CD8-positive, alpha-beta memory T cell (primary cell): ENCODE measurements around the gene RTL5. TPM values are rescaled to one million over a fixed set of nuclear protein-coding genes. Genes with fewer than 3 reads are reported as not detected.
A peak's percentile ranks its signal among the peaks of the same experiment; 100 is the strongest.

ENCODE experiments used
- CTCF ChIA-PET: fragments of 350-600 bp; sonication (Branson Sonifier 250); formaldehyde crosslinking; loops from one replicate; lab custom pipeline; 2021; ENCODE audit warnings: antibody characterized with exemption; lab: Charles Lee
- POLR2A ChIA-PET: fragments of 350-600 bp; sonication (Branson Sonifier 250); formaldehyde crosslinking; loops from one replicate; lab custom pipeline; 2021; ENCODE audit warnings: antibody characterized with exemption; lab: Charles Lee
- DNase-seq, 5 donors: peaks; one replicate each; pipeline versions ENCODE4 v3.0.0 to v3.0.0-alpha.2; 2020 to 2022; ENCODE audit warnings: mixed read lengths in 1 of 5
- H3K27ac ChIP-seq: one replicate; pipeline ENCODE4 v1.7.0; 2013; ENCODE audit warnings: low read depth, mild to moderate bottlenecking, low read length, moderate library complexity
- H3K27me3 ChIP-seq: 2 replicates; pipeline ENCODE4 v1.7.0; 2013; ENCODE audit warnings: low read length, mild to moderate bottlenecking; ENCODE audit not compliant: insufficient read depth, poor library complexity, severe bottlenecking
- H3K36me3 ChIP-seq: 2 replicates; pipeline ENCODE4 v1.7.0; 2013; ENCODE audit warnings: mild to moderate bottlenecking, low read length, moderate library complexity; ENCODE audit not compliant: insufficient read depth
- H3K4me1 ChIP-seq: 2 replicates; pipeline ENCODE4 v1.7.0; 2013; ENCODE audit warnings: mild to moderate bottlenecking, low read length, moderate library complexity; ENCODE audit not compliant: insufficient read depth
- H3K4me3 ChIP-seq: 2 replicates; pipeline ENCODE4 v1.7.0; 2013; ENCODE audit warnings: mild to moderate bottlenecking, low read length
- H3K9me3 ChIP-seq: 2 replicates; pipeline ENCODE4 v1.7.0; 2013; ENCODE audit warnings: mild to moderate bottlenecking, low read length
- H3K27ac Mint-ChIP-seq, 8 donors: one replicate each; pipeline ENCODE4 v1.8.0; 2020 to 2021; ENCODE audit warnings: mixed read lengths in 8 of 8, mild to moderate bottlenecking in 6 of 8, inconsistent platforms in 3 of 8, moderate library complexity in 3 of 8
- H3K27me3 Mint-ChIP-seq, 2 donors: one replicate each; pipeline ENCODE4 v1.8.0; 2020 to 2021; ENCODE audit warnings: mixed read lengths in 2 of 2, mild to moderate bottlenecking in 1 of 2, moderate library complexity in 1 of 2
- H3K36me3 Mint-ChIP-seq, 3 donors: one replicate each; pipeline ENCODE4 v1.8.0; 2020 to 2021; ENCODE audit warnings: mixed read lengths in 3 of 3, inconsistent platforms in 1 of 3, mild to moderate bottlenecking in 1 of 3
- H3K4me1 Mint-ChIP-seq, 3 donors: one replicate each; pipeline ENCODE4 v1.8.0; 2020 to 2021; ENCODE audit warnings: mixed read lengths in 3 of 3, inconsistent platforms in 1 of 3, mild to moderate bottlenecking in 1 of 3
- H3K4me3 Mint-ChIP-seq, 7 donors: one replicate each; pipeline ENCODE4 v1.8.0; 2020 to 2021; ENCODE audit warnings: mixed read lengths in 7 of 7, mild to moderate bottlenecking in 6 of 7, moderate library complexity in 4 of 7, inconsistent platforms in 2 of 7
- H3K9me3 Mint-ChIP-seq, 5 donors: one replicate each; pipeline ENCODE4 v1.8.0; 2020 to 2022; ENCODE audit warnings: mixed read lengths in 5 of 5, mild to moderate bottlenecking in 3 of 5, moderate library complexity in 2 of 5, inconsistent platforms in 1 of 5
- polyA plus RNA-seq: library from polyadenylated mRNA; unstranded; fragments of 300-500 nt; fragmentation: Illumina TruSeq; gene quantifications from one replicate; pipeline ENCODE4 v1.2.3, GENCODE V29; 2021
- total RNA-seq, 2 experiments: library from RNA; stranded (reverse); gene quantifications; one replicate each; pipeline ENCODE4 v1.2.3, GENCODE V29; 2021

The RTL5 gene
- total and polyA plus RNA-seq, 3 experiments from 2014 or later: 0.55 to 1.0 (median 1.00) TPM

DNA sequence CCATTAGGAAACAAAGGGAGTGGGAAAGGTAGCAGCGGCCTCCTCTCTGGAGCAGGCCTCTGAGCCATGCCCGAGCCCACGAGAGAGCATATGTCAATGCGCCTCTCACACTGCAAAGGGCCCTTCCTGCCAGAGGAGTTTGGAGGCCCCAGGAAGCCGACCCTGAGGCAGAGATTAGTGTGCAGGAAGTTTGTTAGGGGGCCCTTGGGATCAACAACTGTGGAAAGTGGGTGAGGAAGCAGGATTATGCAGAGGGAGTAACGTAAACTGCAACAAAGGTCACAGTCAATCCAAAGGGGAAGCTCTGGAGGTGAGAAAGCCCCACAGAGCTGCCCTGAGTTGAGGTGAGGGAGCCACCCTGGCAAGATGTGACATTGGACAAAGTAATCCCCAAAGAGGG is 17.4 kb downstream of the RTL5 start:
- H3K9me3 Mint-ChIP-seq: no peaks in the 10 kb centered on the region
- no peak overlapping the region for H3K4me3 ChIP-seq
- H3K4me1 Mint-ChIP-seq: peaks cover 20 to 50% (median 30%) of the 10 kb centered on the region in 3 donors
- H3K27ac Mint-ChIP-seq: peak overlapping the region in 4 of 8 donors; percentile 23 to 85 (median 44)
- no peak overlapping the region for H3K4me3 Mint-ChIP-seq
- ChIA-PET POLR2A (no interaction called here), CTCF (interaction anchor here (1.9 kb wide), 1 partner anchor 96 kb away, joined by 6 read pairs; no protein-coding TSS in a partner anchor)
- H3K27ac ChIP-seq: no peak overlapping the region
- no peaks in the 10 kb centered on the region for H3K36me3 Mint-ChIP-seq
- no peaks in the 10 kb centered on the region for H3K9me3 ChIP-seq
- H3K36me3 ChIP-seq: no peaks in the 10 kb centered on the region
- no peaks in the 10 kb centered on the region for H3K27me3 ChIP-seq
- no peaks in the 10 kb centered on the region for H3K4me1 ChIP-seq
- peaks cover 0 to 12% of the 10 kb centered on the region in 2 donors for H3K27me3 Mint-ChIP-seq
- DNase-seq: no peak

DNA sequence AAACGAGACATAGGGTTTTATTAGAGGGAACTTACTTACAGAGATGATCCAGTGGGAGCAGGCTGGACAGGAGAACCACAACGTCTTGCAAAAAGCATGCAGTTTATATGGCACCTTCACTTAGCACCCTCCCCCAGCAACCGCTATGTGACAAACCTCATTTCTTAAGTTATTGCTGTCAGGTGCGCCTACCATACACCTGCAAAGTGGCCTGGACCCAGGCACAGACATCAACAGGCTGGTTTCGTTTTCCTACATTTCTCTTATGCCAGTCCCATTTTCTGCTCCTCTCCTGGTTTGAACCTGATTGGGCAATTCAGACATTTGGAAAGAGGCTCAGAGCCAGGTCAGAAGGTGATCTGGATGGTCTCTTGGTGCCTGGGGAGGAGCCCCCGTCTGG is 18.3 kb downstream of the RTL5 start:
- CTCF ChIA-PET: no interaction called here

GRCh38 chrX:72110876-72111708 is 20.6 kb downstream of the RTL5 start:
- Histone ChIP-seq H3K27ac (no peak overlapping the region), H3K9me3 (no peaks in the 10 kb centered on the region), H3K27me3 (no peaks in the 10 kb centered on the region), H3K4me1 (no peaks in the 10 kb centered on the region), H3K36me3 (no peaks in the 10 kb centered on the region), H3K4me3 (no peak overlapping the region)
- ChIA-PET POLR2A (no interaction called here), CTCF (interaction anchor here (0.9 to 1.4 kb wide), 2 partner anchors 9 to 10 kb away, joined by 3 to 4 read pairs; no protein-coding TSS in a partner anchor)
- no peak for DNase-seq
- no peak overlapping the region for H3K4me3 Mint-ChIP-seq
- H3K36me3 Mint-ChIP-seq: no peaks in the 10 kb centered on the region
- H3K27ac Mint-ChIP-seq: peak overlapping the region in 3 of 8 donors; percentile 23 to 40 (median 24)
- no peaks in the 10 kb centered on the region for H3K9me3 Mint-ChIP-seq
- peaks cover 27 to 66% (median 45%) of the 10 kb centered on the region in 3 donors for H3K4me1 Mint-ChIP-seq
- peaks cover 0 to 10% of the 10 kb centered on the region in 2 donors for H3K27me3 Mint-ChIP-seq

More for the DNA sequence above, 18.3 kb downstream of the RTL5 start:
- no peaks in the 10 kb centered on the region for H3K36me3 ChIP-seq
- no peak overlapping the region for H3K27ac ChIP-seq
- H3K4me3 ChIP-seq: no peak overlapping the region
- Mint-ChIP-seq H3K36me3 (no peaks in the 10 kb centered on the region), H3K4me1 (peaks cover 20 to 58% (median 36%) of the 10 kb centered on the region in 3 donors), H3K9me3 (no peaks in the 10 kb centered on the region), H3K27me3 (peaks cover 0 to 12% of the 10 kb centered on the region in 2 donors), H3K27ac (peak overlapping the region in 4 of 8 donors; percentile 19 to 61 (median 42)), H3K4me3 (peak overlapping the region in 1 of 7 donors; percentile 67)
- no peaks in the 10 kb centered on the region for H3K9me3 ChIP-seq
- no peaks in the 10 kb centered on the region for H3K4me1 ChIP-seq
- POLR2A ChIA-PET: no interaction called here
- H3K27me3 ChIP-seq: no peaks in the 10 kb centered on the region
- no peak for DNase-seq

DNA sequence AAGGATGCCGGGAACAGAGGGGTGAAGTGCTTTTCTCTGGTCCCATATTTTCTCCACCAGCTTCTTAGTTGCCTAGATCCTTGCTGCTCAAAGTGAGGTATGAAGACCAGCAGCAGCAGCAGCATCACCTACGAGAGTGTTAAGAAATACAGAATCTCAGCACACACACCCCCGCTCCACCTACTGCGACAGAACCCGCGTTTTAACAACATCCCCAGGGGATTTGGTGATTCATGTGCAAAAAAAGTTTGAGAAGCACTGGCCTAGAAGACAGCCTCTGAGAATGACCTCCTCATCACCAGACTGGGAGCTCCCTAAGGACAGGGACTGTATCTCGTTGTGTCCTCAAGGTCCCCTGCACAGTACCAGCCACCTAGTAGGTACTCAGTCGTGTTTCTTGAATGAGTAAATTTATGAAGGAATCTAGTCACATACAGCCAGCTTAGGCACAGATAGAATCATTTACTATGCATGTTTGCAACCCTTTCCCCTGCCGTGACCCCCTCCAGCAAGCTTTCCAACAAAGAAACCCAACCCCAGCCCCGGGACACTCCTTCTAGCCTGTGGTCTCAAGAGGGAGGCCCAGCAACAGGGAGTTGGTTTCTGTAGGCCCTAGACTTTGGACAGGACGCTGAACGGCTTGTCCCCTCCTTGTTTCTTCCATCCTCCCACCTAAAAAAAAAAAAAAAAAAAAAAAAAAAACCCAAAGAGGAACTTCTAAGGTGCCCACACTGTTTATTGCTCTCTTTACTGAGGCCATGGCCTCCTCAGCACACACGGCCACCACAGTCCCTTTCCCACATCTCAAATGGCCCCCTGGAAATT is 21.5 kb downstream of the RTL5 start:
- Mint-ChIP-seq H3K36me3 (no peaks in the 10 kb centered on the region), H3K27me3 (peaks cover 0 to 13% of the 10 kb centered on the region in 2 donors), H3K4me1 (peaks cover 32 to 70% (median 49%) of the 10 kb centered on the region in 3 donors), H3K27ac (peak overlapping the region in 5 of 8 donors; percentile 16 to 47 (median 24)), H3K9me3 (no peaks in the 10 kb centered on the region), H3K4me3 (peak overlapping the region in 1 of 7 donors; percentile 29)
- DNase-seq: no peak
- ChIA-PET CTCF (interaction anchor here (0.9 kb wide), 1 partner anchor 10 kb away, joined by 3 read pairs; no protein-coding TSS in a partner anchor), POLR2A (no interaction called here)
- Histone ChIP-seq H3K4me3 (no peak overlapping the region), H3K4me1 (peaks cover 2% of the 10 kb centered on the region), H3K9me3 (no peaks in the 10 kb centered on the region), H3K27ac (no peak overlapping the region), H3K36me3 (no peaks in the 10 kb centered on the region), H3K27me3 (no peaks in the 10 kb centered on the region)

GRCh38 chrX:72108666-72109065 is 23.0 kb downstream of the RTL5 start:
- peaks cover 41 to 77% (median 56%) of the 10 kb centered on the region in 3 donors for H3K4me1 Mint-ChIP-seq
- Histone ChIP-seq H3K36me3 (no peaks in the 10 kb centered on the region), H3K27me3 (no peaks in the 10 kb centered on the region), H3K4me1 (peaks cover 14% of the 10 kb centered on the region), H3K27ac (no peak overlapping the region), H3K4me3 (no peak overlapping the region), H3K9me3 (no peaks in the 10 kb centered on the region)
- no peak for DNase-seq
- H3K4me3 Mint-ChIP-seq: peak overlapping the region in 1 of 7 donors; percentile 66
- H3K27ac Mint-ChIP-seq: peak overlapping the region in 5 of 8 donors; percentile 55 to 93 (median 75)
- ChIA-PET CTCF (interaction anchor here (1.5 kb wide), 1 partner anchor 87 kb away, joined by 3 read pairs; no protein-coding TSS in a partner anchor), POLR2A (interaction anchor here (0.7 kb wide), 1 partner anchor 15 kb away, joined by 3 read pairs; no protein-coding TSS in a partner anchor)
- no peaks in the 10 kb centered on the region for H3K36me3 Mint-ChIP-seq
- H3K27me3 Mint-ChIP-seq: peaks cover 0 to 13% of the 10 kb centered on the region in 2 donors
- no peaks in the 10 kb centered on the region for H3K9me3 Mint-ChIP-seq

GRCh38 chrX:72107841-72108595 is 23.7 kb downstream of the RTL5 start:
- peak overlapping the region; percentile 83 to 94 (median 89) for H3K27ac Mint-ChIP-seq
- ChIA-PET CTCF (interaction anchor here (1.5 kb wide), 1 partner anchor 86 kb away, joined by 3 read pairs; no protein-coding TSS in a partner anchor), POLR2A (interaction anchor here (0.7 kb wide), 1 partner anchor 16 kb away, joined by 3 read pairs; no protein-coding TSS in a partner anchor)
- H3K27me3 ChIP-seq: no peaks in the 10 kb centered on the region
- no peaks in the 10 kb centered on the region for H3K36me3 ChIP-seq
- no peak overlapping the region for H3K4me3 ChIP-seq
- H3K36me3 Mint-ChIP-seq: no peaks in the 10 kb centered on the region
- no peaks in the 10 kb centered on the region for H3K9me3 ChIP-seq
- H3K27me3 Mint-ChIP-seq: peaks cover 0 to 13% of the 10 kb centered on the region in 2 donors
- H3K9me3 Mint-ChIP-seq: no peaks in the 10 kb centered on the region
- no peak overlapping the region for H3K27ac ChIP-seq
- no peak for DNase-seq
- H3K4me1 ChIP-seq: peaks cover 20% of the 10 kb centered on the region
- H3K4me3 Mint-ChIP-seq: peak overlapping the region in 3 of 7 donors; percentile 4 to 55 (median 7)
- H3K4me1 Mint-ChIP-seq: peaks cover 44 to 78% (median 59%) of the 10 kb centered on the region in 3 donors

GRCh38 chrX:72107320-72107719 is 24.4 kb downstream of the RTL5 start:
- peak in 2 of 5 donors; percentile 22 to 64 for DNase-seq
- H3K4me1 ChIP-seq: peaks cover 25% of the 10 kb centered on the region
- H3K4me3 Mint-ChIP-seq: peak overlapping the region; percentile 4 to 64 (median 17)
- H3K4me1 Mint-ChIP-seq: peaks cover 48 to 83% (median 63%) of the 10 kb centered on the region in 3 donors
- peaks cover 0 to 13% of the 10 kb centered on the region in 2 donors for H3K27me3 Mint-ChIP-seq
- H3K9me3 Mint-ChIP-seq: no peaks in the 10 kb centered on the region
- peak overlapping the region; percentile 83 to 94 (median 89) for H3K27ac Mint-ChIP-seq
- ChIA-PET POLR2A (no interaction called here), CTCF (interaction anchor here (1.5 kb wide), 1 partner anchor 86 kb away, joined by 3 read pairs; no protein-coding TSS in a partner anchor)
- H3K9me3 ChIP-seq: no peaks in the 10 kb centered on the region
- H3K27ac ChIP-seq: no peak overlapping the region
- H3K27me3 ChIP-seq: no peaks in the 10 kb centered on the region
- H3K36me3 ChIP-seq: no peaks in the 10 kb centered on the region
- H3K36me3 Mint-ChIP-seq: no peaks in the 10 kb centered on the region
- no peak overlapping the region for H3K4me3 ChIP-seq
